Measurements from ENCODE around the gene FAM89A. TPM values are rescaled to one million over a fixed set of nuclear protein-coding genes. Genes with fewer than 3 reads are reported as not detected.

Gene FAM89A
- total RNA-seq, 1 experiment from 2014 or later = 0.24 TPM

- no peaks in the 10 kb centered on the region; the same call in 1 of the 2 replicates for H3K36me3 ChIP-seq (ENCODE audit: low read depth)
- BruUV-seq (replicated peaks) = no TSS peak
These were observed 47.8 kb downstream of the FAM89A start for GRCh38 chr1:230992100-230992774.

GRCh38 chr1:230987448-230987847, 52.6 kb downstream of the FAM89A start:
- DNase-seq = no peak
- Histone ChIP-seq H4K20me1 (ENCODE audit: insufficient read depth) (no peaks in the 10 kb centered on the region; the same call in 1 of the 2 replicates), H3K9me2 (ENCODE audit: insufficient read depth) (no peaks in the 10 kb centered on the region), H3K9me3 (ENCODE audit: insufficient read depth, low read depth) (no peaks in the 10 kb centered on the region), H3K27me3 (ENCODE audit: insufficient read depth, low read depth) (no peaks in the 10 kb centered on the region), H3K36me3 (ENCODE audit: low read depth) (no peaks in the 10 kb centered on the region), H3K4me3 (no peak overlapping the region), H3K79me2 (ENCODE audit: low read depth) (no peaks in the 10 kb centered on the region; the same call in 1 of the 2 replicates), H3F3A (ENCODE audit: insufficient read depth, low read depth) (0 out of 2 replicates have a peak, but pooled peaks cover 2% of the 10 kb centered on the region), H3K27ac (no peak overlapping the region), H3K4me2 (no peak overlapping the region), H2AFZ (no peak overlapping the region), H3K4me1 (replicated peaks; ENCODE audit: insufficient read depth) (no peaks in the 10 kb centered on the region)
- no TSS peak for BruUV-seq (replicated peaks)
- intact Hi-C loops (cut with micrococcal nuclease; ENCODE audit: unreplicated experiment) = no loop called here
- POLR2A ChIA-PET (ENCODE audit: unreplicated experiment) = no interaction called here
- TF ChIP-seq CTCF (conservative IDR thresholded peaks at IDR 0.05) (no peak), EZH2 (IDR thresholded peaks at IDR 0.05; ENCODE audit: low read depth) (no peak)
- CTCF ChIA-PET = no interaction called here

More at GRCh38 chr1:230992100-230992774, 47.8 kb downstream of the FAM89A start:
- H2AFZ ChIP-seq = no peak overlapping the region
- intact Hi-C loops (cut with micrococcal nuclease; ENCODE audit: unreplicated experiment) = no loop called here
- ChIA-PET CTCF (no interaction called here), POLR2A (ENCODE audit: unreplicated experiment) (no interaction called here)
- H3K79me2 ChIP-seq (ENCODE audit: low read depth) = no peaks in the 10 kb centered on the region; the same call in 1 of the 2 replicates
- H3K4me3 ChIP-seq = no peak overlapping the region
- H4K20me1 ChIP-seq (ENCODE audit: insufficient read depth) = no peaks in the 10 kb centered on the region; the same call in 1 of the 2 replicates
- H3K27me3 ChIP-seq (ENCODE audit: insufficient read depth, low read depth) = no peaks in the 10 kb centered on the region
- no peaks in the 10 kb centered on the region for H3K9me2 ChIP-seq (ENCODE audit: insufficient read depth)
- DNase-seq = no peak
- 0 out of 2 replicates have a peak, but pooled peaks cover 2% of the 10 kb centered on the region for H3F3A ChIP-seq (ENCODE audit: insufficient read depth, low read depth)
- no peaks in the 10 kb centered on the region for H3K9me3 ChIP-seq (ENCODE audit: insufficient read depth, low read depth)
- H3K4me1 ChIP-seq (replicated peaks; ENCODE audit: insufficient read depth) = no peaks in the 10 kb centered on the region
- H3K4me2 ChIP-seq = no peak overlapping the region
- TF ChIP-seq EZH2 (IDR thresholded peaks at IDR 0.05; ENCODE audit: low read depth) = no peak
- TF ChIP-seq CTCF (conservative IDR thresholded peaks at IDR 0.05) = no peak
- H3K27ac ChIP-seq = no peak overlapping the region

DNA sequence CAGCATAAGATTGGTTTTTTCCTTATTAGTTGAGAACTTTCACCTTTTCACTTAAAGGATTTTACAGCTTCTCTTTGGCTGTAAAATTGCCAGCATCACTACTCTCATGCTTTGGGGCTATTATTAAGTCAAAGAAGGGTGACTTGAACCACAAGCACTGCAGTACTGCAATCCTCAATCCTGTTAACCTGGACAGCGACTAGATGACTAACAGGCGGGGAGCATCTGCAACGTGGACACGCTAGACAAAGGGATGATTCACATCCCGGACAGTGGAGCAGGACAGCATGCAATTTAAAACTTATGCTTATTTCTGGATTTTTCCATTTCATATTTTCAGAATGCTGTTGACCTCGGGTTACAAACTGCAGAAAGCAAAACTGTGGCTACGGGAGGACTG, 53.1 kb downstream of the FAM89A start:
- Histone ChIP-seq H3K9me2 (ENCODE audit: insufficient read depth) (no peaks in the 10 kb centered on the region), H2AFZ (no peak overlapping the region), H3K27ac (no peak overlapping the region), H3K4me3 (no peak overlapping the region), H3K4me2 (no peak overlapping the region), H3F3A (ENCODE audit: insufficient read depth, low read depth) (0 out of 2 replicates have a peak, but pooled peaks cover 2% of the 10 kb centered on the region), H3K79me2 (ENCODE audit: low read depth) (no peaks in the 10 kb centered on the region; the same call in 1 of the 2 replicates), H3K4me1 (replicated peaks; ENCODE audit: insufficient read depth) (no peaks in the 10 kb centered on the region), H3K9me3 (ENCODE audit: insufficient read depth, low read depth) (no peaks in the 10 kb centered on the region), H3K27me3 (ENCODE audit: insufficient read depth, low read depth) (no peaks in the 10 kb centered on the region), H3K36me3 (ENCODE audit: low read depth) (no peaks in the 10 kb centered on the region), H4K20me1 (ENCODE audit: insufficient read depth) (no peaks in the 10 kb centered on the region; the same call in 1 of the 2 replicates)
- no TSS peak for BruUV-seq (replicated peaks)
- intact Hi-C loops (cut with micrococcal nuclease; ENCODE audit: unreplicated experiment) = no loop called here
- CTCF ChIA-PET = no interaction called here
- TF ChIP-seq EZH2 (IDR thresholded peaks at IDR 0.05; ENCODE audit: low read depth) (no peak), CTCF (conservative IDR thresholded peaks at IDR 0.05) (no peak)
- DNase-seq = no peak
- POLR2A ChIA-PET (ENCODE audit: unreplicated experiment) = no interaction called here
